Activated B cell treated with CpG ODN at 0.5 μM for 24 hours (primary cell): ENCODE measurements around the gene ARL15. TPM values are rescaled to one million over a fixed set of nuclear protein-coding genes. Genes with fewer than 3 reads are reported as not detected.

Experiments used
- ATAC-seq: fragments of 200-7000 bp; cut with Tn5 transposase; one replicate; pipeline ENCODE4 v1.10.0; 2021; ENCODE audit warnings: low read depth, mild to moderate bottlenecking, moderate library complexity
- CTCF ChIA-PET: fragments of 350-600 bp; sonication (Branson Sonifier 250); formaldehyde crosslinking; loops from one replicate; lab custom pipeline; 2021; ENCODE audit warnings: antibody characterized with exemption; lab: Charles Lee
- POLR2A ChIA-PET: fragments of 350-600 bp; sonication (Branson Sonifier 250); formaldehyde crosslinking; loops from one replicate; lab custom pipeline; 2021; ENCODE audit warnings: antibody characterized with exemption; lab: Charles Lee
- DNase-seq: peaks from one replicate; pipeline ENCODE4 v3.0.0; 2022
- H3K27ac Mint-ChIP-seq: one replicate; pipeline ENCODE4 v1.8.0; 2020; ENCODE audit warnings: mixed read lengths
- H3K27me3 Mint-ChIP-seq: one replicate; pipeline ENCODE4 v1.8.0; 2021; ENCODE audit warnings: mixed read lengths
- H3K36me3 Mint-ChIP-seq: one replicate; pipeline ENCODE4 v1.8.0; 2021; ENCODE audit warnings: low read depth, mixed read lengths
- H3K4me1 Mint-ChIP-seq: one replicate; pipeline ENCODE4 v1.8.0; 2021; ENCODE audit warnings: mixed read lengths
- H3K4me3 Mint-ChIP-seq: one replicate; pipeline ENCODE4 v1.8.0; 2020; ENCODE audit warnings: mild to moderate bottlenecking, mixed read lengths
- H3K9me3 Mint-ChIP-seq: one replicate; pipeline ENCODE4 v1.8.0; 2020; ENCODE audit warnings: mixed read lengths
- intact Hi-C: fragments of 100-400 bp; cut with micrococcal nuclease; formaldehyde crosslinking; loops from one replicate; pipeline ENCODE4 v1.15.1; 2024
- total RNA-seq: library from RNA; stranded (reverse); gene quantifications from 2 replicates; pipeline ENCODE4 v1.2.3, GENCODE V29; 2022
- TF ChIP-seq, protein P1 (sequence below): fragments of 200-600 bp; IDR thresholded peaks from one replicate; pipeline ENCODE4 v1.8.0; 2022; ENCODE audit warnings: antibody characterized with exemption, mild to moderate bottlenecking

The ARL15 gene
- total RNA-seq, 1 donor from 2014 or later = 17.5 TPM

GRCh38 chr5:54302267-54302687, 8.1 kb downstream of the ARL15 start:
- CTCF ChIA-PET = no interaction called here
- Mint-ChIP-seq H3K36me3 (no peaks in the 10 kb centered on the region), H3K27me3 (no peaks in the 10 kb centered on the region), H3K9me3 (no peaks in the 10 kb centered on the region), H3K27ac (no peak overlapping the region), H3K4me1 (peaks cover 23% of the 10 kb centered on the region), H3K4me3 (no peak overlapping the region)
- ATAC-seq = no peak
- POLR2A ChIA-PET = no interaction called here
- intact Hi-C loops = no loop called here
- TF ChIP-seq, protein P1, sequence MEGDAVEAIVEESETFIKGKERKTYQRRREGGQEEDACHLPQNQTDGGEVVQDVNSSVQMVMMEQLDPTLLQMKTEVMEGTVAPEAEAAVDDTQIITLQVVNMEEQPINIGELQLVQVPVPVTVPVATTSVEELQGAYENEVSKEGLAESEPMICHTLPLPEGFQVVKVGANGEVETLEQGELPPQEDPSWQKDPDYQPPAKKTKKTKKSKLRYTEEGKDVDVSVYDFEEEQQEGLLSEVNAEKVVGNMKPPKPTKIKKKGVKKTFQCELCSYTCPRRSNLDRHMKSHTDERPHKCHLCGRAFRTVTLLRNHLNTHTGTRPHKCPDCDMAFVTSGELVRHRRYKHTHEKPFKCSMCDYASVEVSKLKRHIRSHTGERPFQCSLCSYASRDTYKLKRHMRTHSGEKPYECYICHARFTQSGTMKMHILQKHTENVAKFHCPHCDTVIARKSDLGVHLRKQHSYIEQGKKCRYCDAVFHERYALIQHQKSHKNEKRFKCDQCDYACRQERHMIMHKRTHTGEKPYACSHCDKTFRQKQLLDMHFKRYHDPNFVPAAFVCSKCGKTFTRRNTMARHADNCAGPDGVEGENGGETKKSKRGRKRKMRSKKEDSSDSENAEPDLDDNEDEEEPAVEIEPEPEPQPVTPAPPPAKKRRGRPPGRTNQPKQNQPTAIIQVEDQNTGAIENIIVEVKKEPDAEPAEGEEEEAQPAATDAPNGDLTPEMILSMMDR = no peak
- DNase-seq = no peak

GRCh38 chr5:54301849-54302248, 8.5 kb downstream of the ARL15 start:
- DNase-seq (no peak), ATAC-seq (no peak)
- POLR2A ChIA-PET = no interaction called here
- H3K27me3 Mint-ChIP-seq = no peaks in the 10 kb centered on the region
- peaks cover 27% of the 10 kb centered on the region for H3K4me1 Mint-ChIP-seq
- intact Hi-C loops = no loop called here
- no peak overlapping the region for H3K27ac Mint-ChIP-seq
- TF ChIP-seq, protein P1 = no peak
- CTCF ChIA-PET = no interaction called here
- no peaks in the 10 kb centered on the region for H3K36me3 Mint-ChIP-seq
- H3K4me3 Mint-ChIP-seq = no peak overlapping the region
- no peaks in the 10 kb centered on the region for H3K9me3 Mint-ChIP-seq

GRCh38 chr5:54301220-54301619, 9.2 kb downstream of the ARL15 start:
- ATAC-seq (no peak), DNase-seq (no peak)
- H3K9me3 Mint-ChIP-seq = no peaks in the 10 kb centered on the region
- no peaks in the 10 kb centered on the region for H3K36me3 Mint-ChIP-seq
- TF ChIP-seq, protein P1 = no peak
- no peaks in the 10 kb centered on the region for H3K27me3 Mint-ChIP-seq
- POLR2A ChIA-PET = no interaction called here
- CTCF ChIA-PET = no interaction called here
- no peak overlapping the region for H3K4me3 Mint-ChIP-seq
- no peak overlapping the region for H3K27ac Mint-ChIP-seq
- intact Hi-C loops = no loop called here
- H3K4me1 Mint-ChIP-seq = peaks cover 29% of the 10 kb centered on the region

DNA sequence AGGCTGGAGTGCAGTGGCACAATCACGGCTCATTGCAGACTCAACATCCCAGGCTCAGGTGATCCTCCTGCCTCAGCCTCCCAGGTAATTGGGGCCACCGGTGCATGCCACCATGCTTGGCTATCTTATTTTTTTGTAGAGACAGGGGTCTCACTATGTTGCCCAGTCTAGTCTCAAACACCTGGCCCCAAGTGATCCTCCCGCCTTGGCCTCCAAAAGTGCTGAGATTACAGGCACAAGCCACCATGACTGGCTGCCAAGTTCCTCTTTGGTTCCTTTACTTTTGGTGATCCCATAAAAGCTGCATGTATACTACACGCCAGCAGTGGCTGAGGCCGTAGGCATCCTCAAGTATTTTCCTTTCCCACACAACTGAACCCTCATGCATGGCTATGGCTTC, 11.4 kb downstream of the ARL15 start:
- intact Hi-C loops = no loop called here
- no peak for DNase-seq
- Mint-ChIP-seq H3K36me3 (no peaks in the 10 kb centered on the region), H3K4me1 (peaks cover 42% of the 10 kb centered on the region), H3K27me3 (no peaks in the 10 kb centered on the region), H3K9me3 (no peaks in the 10 kb centered on the region), H3K27ac (no peak overlapping the region), H3K4me3 (no peak overlapping the region)
- CTCF ChIA-PET = no interaction called here
- no peak for ATAC-seq
- TF ChIP-seq, protein P1 = no peak
- POLR2A ChIA-PET = interaction anchor here (1.1 kb wide), 1 partner anchor 11 kb away, joined by 4 read pairs; the partner anchor contains the start of gene ARL15

DNA sequence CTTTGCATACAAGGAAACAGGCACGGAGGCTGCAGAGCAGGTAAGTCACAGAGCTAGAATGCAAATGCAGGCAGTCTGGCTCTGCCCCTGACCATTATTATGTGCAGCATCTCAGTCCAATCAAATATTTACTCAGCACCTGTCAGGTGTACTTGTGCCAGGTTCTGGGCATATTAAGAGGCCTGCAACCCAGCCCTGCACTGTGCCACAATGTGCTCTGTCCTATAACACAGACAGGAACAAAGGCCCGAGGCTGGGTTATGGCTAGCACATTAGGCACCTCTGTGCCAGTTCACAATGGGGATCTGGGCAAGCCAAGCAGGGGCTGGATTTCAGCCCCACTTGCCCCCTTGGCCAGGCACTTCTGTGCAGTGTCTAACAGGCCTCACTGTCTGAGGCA, 14.0 kb downstream of the ARL15 start:
- ChIA-PET POLR2A (no interaction called here), CTCF (no interaction called here)
- Mint-ChIP-seq H3K27me3 (no peaks in the 10 kb centered on the region), H3K9me3 (no peaks in the 10 kb centered on the region), H3K27ac (no peak overlapping the region), H3K4me3 (no peak overlapping the region), H3K4me1 (peaks cover 45% of the 10 kb centered on the region), H3K36me3 (no peaks in the 10 kb centered on the region)
- no peak for DNase-seq
- intact Hi-C loops = no loop called here
- TF ChIP-seq, protein P1 = no peak
- ATAC-seq = no peak
